A549 (cell line): ENCODE results near the gene TXNDC2. TPM values are rescaled to one million over a fixed set of nuclear protein-coding genes. Genes with fewer than 3 reads are reported as not detected.
A peak's percentile ranks its signal among the peaks of the same experiment; 100 is the strongest.

Experiments used
- ATAC-seq, 2 experiments: fragments of 200-7000 bp in 1 of 2; fragments of >200 bp in 1 of 2; cut with Nextera tagmentation in 1 of 2; cut with Tn5 transposase in 1 of 2; 3 replicates each; pipeline versions ENCODE4 v1.8.0 to v1.9.1; 2018 to 2020; ENCODE audit warnings: mild to moderate bottlenecking in 1 of 2, moderate library complexity in 1 of 2
- CTCF ChIA-PET: fragments of 300-600 bp; sonication (Branson Sonifier 250); formaldehyde crosslinking; extraction: SDS; loops from one replicate; lab custom pipeline; 2021; ENCODE audit warnings: antibody characterized with exemption, inconsistent platforms; lab: Yijun Ruan, JAX
- POLR2A ChIA-PET: fragments of 350-600 bp; formaldehyde crosslinking; extraction: SDS; loops from one replicate; lab custom pipeline; 2021; ENCODE audit warnings: antibody characterized with exemption, inconsistent platforms; lab: Yijun Ruan, JAX
- DNase-seq, 2 experiments: peaks; one replicate each; pipeline versions ENCODE4 v3.0.0 to v3.0.0-alpha.2; 2011 to 2016; ENCODE audit warnings: low read depth in 1 of 2, low spot score in 1 of 2
- FAIRE-seq: peaks from 2 replicates; lab custom pipeline; 2011; peaks lifted over from hg19 to GRCh38; lab: Jason Lieb, UNC
- H3K27ac ChIP-seq, 2 experiments: fragments of >200 bp; sonication (Bioruptor Twin); formaldehyde crosslinking; 3 replicates each; pipeline ENCODE4 v1.5.1; 2016 to 2017
- H3K4me1 ChIP-seq: fragments of >200 bp; sonication (Bioruptor Twin); formaldehyde crosslinking; 3 replicates; pipeline ENCODE4 v1.6.1; 2016
- H3K4me2 ChIP-seq: fragments of >200 bp; sonication (Bioruptor Twin); formaldehyde crosslinking; 3 replicates; pipeline ENCODE4 v1.6.1; 2016
- H3K4me3 ChIP-seq: fragments of >200 bp; sonication (Bioruptor Twin); formaldehyde crosslinking; 3 replicates; pipeline ENCODE4 v1.5.1; 2016
- H3K9me3 ChIP-seq: fragments of >200 bp; sonication (Bioruptor Twin); formaldehyde crosslinking; 3 replicates; pipeline ENCODE4 v1.6.1; 2016
- BCL3 ChIP-seq: fragments of >200 bp; sonication (Bioruptor Twin); formaldehyde crosslinking; IDR thresholded peaks from 3 replicates; pipeline ENCODE4 v1.6.1; 2016
- BHLHE40 ChIP-seq: IDR thresholded peaks from 2 replicates; pipeline ENCODE4 v1.6.1; 2012; ENCODE audit warnings: low read depth, low read length, inconsistent platforms
- CBX2 ChIP-seq: fragments of 200-600 bp; sonication (generic); IDR thresholded peaks from 2 replicates; pipeline ENCODE4 v1.6.1; 2016; ENCODE audit warnings: low read depth, mild to moderate bottlenecking, borderline replicate concordance
- EHMT2 ChIP-seq: fragments of 200-600 bp; sonication (generic); IDR thresholded peaks from 2 replicates; pipeline ENCODE4 v1.6.1; 2016; ENCODE audit warnings: antibody characterized with exemption, low read depth, mild to moderate bottlenecking, moderate library complexity
- EP300 ChIP-seq, 2 experiments: fragments of >200 bp; sonication (Bioruptor Twin); formaldehyde crosslinking; IDR thresholded peaks; 2 replicates in 1 of 2; 3 replicates in 1 of 2; pipeline ENCODE4 v1.6.1; 2016 to 2017
- ESRRA ChIP-seq: fragments of 150-350 bp; IDR thresholded peaks from 2 replicates; pipeline ENCODE4 v1.6.1; 2014; ENCODE audit warnings: mild to moderate bottlenecking, low read length, borderline replicate concordance
- HES2 ChIP-seq: fragments of >200 bp; sonication (Bioruptor Twin); formaldehyde crosslinking; IDR thresholded peaks from 2 replicates; pipeline ENCODE4 v1.6.1; 2016
- HOXA7 ChIP-seq: fragments of 250-450 bp; sonication (Bioruptor Pico); IDR thresholded peaks from 2 replicates; pipeline ENCODE4 v1.5.0; 2020; ENCODE audit warnings: mild to moderate bottlenecking, moderate library complexity
- JUN ChIP-seq, 2 experiments: fragments of >200 bp; sonication (Bioruptor Twin); formaldehyde crosslinking; IDR thresholded peaks; 2 replicates in 1 of 2; 3 replicates in 1 of 2; pipeline ENCODE4 v1.6.1; 2016 to 2017
- JUNB ChIP-seq: fragments of >200 bp; sonication (Bioruptor Twin); formaldehyde crosslinking; IDR thresholded peaks from 2 replicates; pipeline ENCODE4 v1.6.1; 2016
- KDM1A ChIP-seq: fragments of 200-600 bp; sonication (generic); IDR thresholded peaks from 2 replicates; pipeline ENCODE4 v1.6.1; 2016; ENCODE audit warnings: low read depth, mild to moderate bottlenecking
- KDM5A ChIP-seq: fragments of 200-600 bp; sonication (generic); IDR thresholded peaks from 2 replicates; pipeline ENCODE4 v1.6.1; 2016; ENCODE audit warnings: antibody characterized with exemption, mild to moderate bottlenecking
- NFE2L2 ChIP-seq: fragments of 150-350 bp; conservative IDR thresholded peaks from 2 replicates; pipeline ENCODE4 v1.6.1; 2014; ENCODE audit warnings: low read length
- PHF8 ChIP-seq: fragments of 200-600 bp; sonication (generic); IDR thresholded peaks from 2 replicates; pipeline ENCODE4 v1.6.1; 2016; ENCODE audit warnings: low read depth, mild to moderate bottlenecking, antibody characterized with exemption, moderate library complexity, borderline replicate concordance
- RAD21 ChIP-seq, 2 experiments: fragments of >200 bp in 1 of 2; sonication (Bioruptor Twin) in 1 of 2; formaldehyde crosslinking in 1 of 2; IDR thresholded peaks in 1 of 2; conservative IDR thresholded peaks in 1 of 2; 2 replicates in 1 of 2; 3 replicates in 1 of 2; pipeline ENCODE4 v1.6.1; 2012 to 2018; ENCODE audit warnings: inconsistent platforms in 1 of 2
- RARB ChIP-seq: fragments of 250-450 bp; sonication (Bioruptor Pico); IDR thresholded peaks from 2 replicates; pipeline ENCODE4 v1.8.0; 2021; ENCODE audit warnings: mild to moderate bottlenecking, moderate library complexity
- RFX5 ChIP-seq: fragments of 450-650 bp; IDR thresholded peaks from 2 replicates; pipeline ENCODE4 v1.7.1; 2014; ENCODE audit warnings: antibody characterized with exemption, mild to moderate bottlenecking, moderate library complexity
- SMC3 ChIP-seq: fragments of >200 bp; sonication (Bioruptor Twin); formaldehyde crosslinking; IDR thresholded peaks from 3 replicates; pipeline ENCODE4 v1.6.1; 2018; ENCODE audit warnings: inconsistent platforms
- SREBF2 ChIP-seq: fragments of 450-650 bp; IDR thresholded peaks from 2 replicates; pipeline ENCODE4 v1.6.1; 2014; ENCODE audit warnings: mild to moderate bottlenecking, moderate library complexity
- TFCP2L1 ChIP-seq: fragments of 250-450 bp; sonication (Bioruptor Pico); IDR thresholded peaks from 2 replicates; pipeline ENCODE4 v1.5.0; 2021; ENCODE audit warnings: mild to moderate bottlenecking
- ZNF302 ChIP-seq: fragments of 250-450 bp; sonication (Bioruptor Pico); IDR thresholded peaks from 2 replicates; pipeline ENCODE4 v1.9.0; 2021; ENCODE audit warnings: inconsistent platforms, mild to moderate bottlenecking, moderate library complexity
- ZSCAN20 ChIP-seq: fragments of 250-450 bp; sonication (Bioruptor Pico); IDR thresholded peaks from 2 replicates; pipeline ENCODE4 v1.8.0; 2022; ENCODE audit warnings: mild to moderate bottlenecking, moderate library complexity
- WGBS: methylation state at CpG from one replicate; pipeline ENCODE4 v1.1.6; 2017; ENCODE audit errors: missing lambda C conversion rate; 5-methylcytosine and 5-hydroxymethylcytosine counted together
- polyA plus RNA-seq, 4 experiments: library from polyadenylated mRNA; depleted of rRNA in 3 of 4; stranded (reverse); fragments of >200 nt; fragmentation: RNase III in 1 of 4; extraction: RNeasy Plus Mini Kit Qiagen cat#74134 plus additional on column Dnase treatment in 1 of 4; gene quantifications; 2 replicates in 3 of 4; 3 replicates in 1 of 4; pipeline ENCODE4 v1.2.3, GENCODE V29; 2011 to 2017
- TF ChIP-seq, protein P1 (sequence below): IDR thresholded peaks from 2 replicates; pipeline ENCODE4 v1.6.1; 2012; ENCODE audit warnings: low read depth, borderline replicate concordance
- TF ChIP-seq, protein P2 (sequence below): fragments of 250-450 bp; sonication (Bioruptor Pico); IDR thresholded peaks from 2 replicates; pipeline ENCODE4 v1.5.0; 2020; ENCODE audit warnings: low read depth, mild to moderate bottlenecking, moderate library complexity
- TF ChIP-seq, protein P3 (sequence below): fragments of 150-350 bp; IDR thresholded peaks from 2 replicates; pipeline ENCODE4 v1.6.1; 2014; ENCODE audit warnings: low read depth, mild to moderate bottlenecking, low read length

Gene TXNDC2
- polyA plus RNA-seq, 2 of the 4 experiments (the other 2 are of a cell fraction) = 0.06 to 0.16 TPM

- no peak for DNase-seq
- H3K9me3 ChIP-seq = peaks cover 27% of the 10 kb centered on the region
- ChIA-PET CTCF (interaction anchor here (0.7 to 1.0 kb wide), 2 partner anchors 15 to 84 kb away, joined by 3 read pairs; no protein-coding TSS in a partner anchor), POLR2A (no interaction called here)
- no peak overlapping the region for H3K4me3 ChIP-seq
- no peak for FAIRE-seq
- ATAC-seq = no peak
- no peak overlapping the region for H3K4me2 ChIP-seq
- peaks cover 32% of the 10 kb centered on the region for H3K4me1 ChIP-seq
- no peak for TF ChIP-seq SMC3
- no peak for TF ChIP-seq ESRRA
- TF ChIP-seq PHF8 = no peak
- TF ChIP-seq, protein P1, sequence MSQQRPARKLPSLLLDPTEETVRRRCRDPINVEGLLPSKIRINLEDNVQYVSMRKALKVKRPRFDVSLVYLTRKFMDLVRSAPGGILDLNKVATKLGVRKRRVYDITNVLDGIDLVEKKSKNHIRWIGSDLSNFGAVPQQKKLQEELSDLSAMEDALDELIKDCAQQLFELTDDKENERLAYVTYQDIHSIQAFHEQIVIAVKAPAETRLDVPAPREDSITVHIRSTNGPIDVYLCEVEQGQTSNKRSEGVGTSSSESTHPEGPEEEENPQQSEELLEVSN = no peak
- no peak for TF ChIP-seq ZSCAN20 (CRISPR knock-in tag)
- no peak for TF ChIP-seq HES2
- no peak for TF ChIP-seq TFCP2L1 (CRISPR knock-in tag)
- TF ChIP-seq, protein P2, sequence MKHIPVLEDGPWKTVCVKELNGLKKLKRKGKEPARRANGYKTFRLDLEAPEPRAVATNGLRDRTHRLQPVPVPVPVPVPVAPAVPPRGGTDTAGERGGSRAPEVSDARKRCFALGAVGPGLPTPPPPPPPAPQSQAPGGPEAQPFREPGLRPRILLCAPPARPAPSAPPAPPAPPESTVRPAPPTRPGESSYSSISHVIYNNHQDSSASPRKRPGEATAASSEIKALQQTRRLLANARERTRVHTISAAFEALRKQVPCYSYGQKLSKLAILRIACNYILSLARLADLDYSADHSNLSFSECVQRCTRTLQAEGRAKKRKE (CRISPR knock-in tag) = no peak
- no peak for TF ChIP-seq CBX2
- TF ChIP-seq, protein P3, sequence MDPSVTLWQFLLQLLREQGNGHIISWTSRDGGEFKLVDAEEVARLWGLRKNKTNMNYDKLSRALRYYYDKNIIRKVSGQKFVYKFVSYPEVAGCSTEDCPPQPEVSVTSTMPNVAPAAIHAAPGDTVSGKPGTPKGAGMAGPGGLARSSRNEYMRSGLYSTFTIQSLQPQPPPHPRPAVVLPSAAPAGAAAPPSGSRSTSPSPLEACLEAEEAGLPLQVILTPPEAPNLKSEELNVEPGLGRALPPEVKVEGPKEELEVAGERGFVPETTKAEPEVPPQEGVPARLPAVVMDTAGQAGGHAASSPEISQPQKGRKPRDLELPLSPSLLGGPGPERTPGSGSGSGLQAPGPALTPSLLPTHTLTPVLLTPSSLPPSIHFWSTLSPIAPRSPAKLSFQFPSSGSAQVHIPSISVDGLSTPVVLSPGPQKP = no peak
- TF ChIP-seq KDM5A = no peak
- no peak for TF ChIP-seq EP300 (IDR thresholded peaks at IDR 0.05)
- no peak for TF ChIP-seq KDM1A
- TF ChIP-seq JUNB = no peak
- WGBS = 89% methylated on average over 2 of the region's 3 CpGs
- peak overlapping the region in 1 of 2 experiments; percentile 34; a peak in 3 of 6 replicates for H3K27ac ChIP-seq
Observed at GRCh38 chr18:9866627-9867026, 19.1 kb upstream of the TXNDC2 start.

- no peak for DNase-seq
- no peak overlapping the region for H3K4me2 ChIP-seq
- ChIA-PET CTCF (interaction anchor here (0.7 to 1.0 kb wide), 2 partner anchors 16 to 83 kb away, joined by 3 read pairs; no protein-coding TSS in a partner anchor), POLR2A (no interaction called here)
- FAIRE-seq = no peak
- H3K9me3 ChIP-seq = peaks cover 27% of the 10 kb centered on the region
- TF ChIP-seq RARB (CRISPR knock-in tag) = no peak
- H3K4me1 ChIP-seq = peaks cover 32% of the 10 kb centered on the region
- 91% methylated on average over 4 of the region's 4 CpGs for WGBS
- no peak overlapping the region for H3K4me3 ChIP-seq
- H3K27ac ChIP-seq = peak overlapping the region in 1 of 2 experiments; percentile 34; a peak in 4 of 6 replicates
- ATAC-seq = no peak
Observed at GRCh38 chr18:9867071-9867594, 18.6 kb upstream of the TXNDC2 start.

- Histone ChIP-seq H3K4me2 (peak overlapping the region; percentile 44), H3K9me3 (peaks cover 27% of the 10 kb centered on the region), H3K4me3 (no peak overlapping the region), H3K4me1 (peaks cover 35% of the 10 kb centered on the region), H3K27ac (peak overlapping the region; percentile 85 to 94)
- POLR2A ChIA-PET = interaction anchor here (1.8 kb wide), 1 partner anchor 45 kb away, joined by 10 read pairs; the partner anchor contains the start of gene VAPA
- CTCF ChIA-PET = interaction anchor here (1.1 to 1.6 kb wide), 6 partner anchors 11 to 102 kb away, joined by 3 to 6 read pairs (median 4); no protein-coding TSS in a partner anchor
- 76% methylated on average over 4 of the region's 6 CpGs for WGBS
- ATAC-seq (peak in 1 of 2 experiments; percentile 23; a peak in 2 of 6 replicates), DNase-seq (no peak), FAIRE-seq (no peak)
- no peak for TF ChIP-seq JUN (IDR thresholded peaks at IDR 0.05)
- no peak for TF ChIP-seq SREBF2
- TF ChIP-seq, protein P2 (CRISPR knock-in tag) = no peak
- no peak for TF ChIP-seq BCL3
- no peak for TF ChIP-seq HES2
- TF ChIP-seq PHF8 = no peak
- no peak for TF ChIP-seq BHLHE40
- TF ChIP-seq RFX5 = no peak
- TF ChIP-seq KDM1A = no peak
- no peak for TF ChIP-seq EHMT2
- no peak for TF ChIP-seq NFE2L2
- TF ChIP-seq HOXA7 (CRISPR knock-in tag) = no peak
- no peak for TF ChIP-seq ZNF302
- no peak for TF ChIP-seq TFCP2L1 (CRISPR knock-in tag)
- TF ChIP-seq RAD21 (conservative IDR thresholded peaks at IDR 0.05 in 1 of 2, IDR thresholded peaks at IDR 0.05 in 1 of 2) = no peak
Observed at GRCh38 chr18:9868857-9869714, 16.7 kb upstream of the TXNDC2 start.
